Upper lobe of right lung (tissue), 1 donor: Measurements from ENCODE around the gene CDC42BPG. TPM values are rescaled to one million over a fixed set of nuclear protein-coding genes. Genes with fewer than 3 reads are reported as not detected.
A peak's percentile ranks its signal among the peaks of the same experiment; 100 is the strongest.

Experiments
- ATAC-seq: fragments of 200-7000 bp; cut with Tn5 transposase; one replicate; pipeline ENCODE4 v1.9.1; 2020; ENCODE audit warnings: mild to moderate bottlenecking, moderate library complexity
- DNase-seq: peaks from one replicate; pipeline ENCODE4 v3.0.0-alpha.2; 2020
- H3K27ac ChIP-seq: fragments of 200-600 bp; one replicate; pipeline ENCODE4 v1.8.0; 2022
- H3K27me3 ChIP-seq: fragments of 200-600 bp; one replicate; pipeline ENCODE4 v1.8.0; 2022; ENCODE audit warnings: mild to moderate bottlenecking
- H3K36me3 ChIP-seq: fragments of 200-600 bp; one replicate; pipeline ENCODE4 v1.8.0; 2022
- H3K4me1 ChIP-seq: fragments of 200-600 bp; one replicate; pipeline ENCODE4 v1.8.0; 2022
- H3K4me3 ChIP-seq: fragments of 200-600 bp; one replicate; pipeline ENCODE4 v1.8.0; 2022; ENCODE audit warnings: mild to moderate bottlenecking
- H3K9me3 ChIP-seq: fragments of 200-600 bp; one replicate; pipeline ENCODE4 v1.8.0; 2022
- intact Hi-C: fragments of 100-400 bp; cut with DNase I; formaldehyde crosslinking; loops from one replicate; pipeline ENCODE4 v1.11.0; 2022
- total RNA-seq: library from RNA; stranded (reverse); fragmentation: NEBNext Ultra II Directional; extraction: Animal tissue kit (Norgen Biotek cat#: 25700); gene quantifications from one replicate; pipeline ENCODE4 v1.2.1, GENCODE V29; 2021
- TF ChIP-seq, protein P1 (sequence below): fragments of 200-600 bp; IDR thresholded peaks from one replicate; pipeline ENCODE4 v1.8.0; 2022; ENCODE audit warnings: antibody characterized with exemption
- donor health status: DM: no; HTN: yes; CAD: no; lungs with severe emphysema.

CDC42BPG gene
- total RNA-seq, 1 donor from 2014 or later, result 20.9 TPM

DNA sequence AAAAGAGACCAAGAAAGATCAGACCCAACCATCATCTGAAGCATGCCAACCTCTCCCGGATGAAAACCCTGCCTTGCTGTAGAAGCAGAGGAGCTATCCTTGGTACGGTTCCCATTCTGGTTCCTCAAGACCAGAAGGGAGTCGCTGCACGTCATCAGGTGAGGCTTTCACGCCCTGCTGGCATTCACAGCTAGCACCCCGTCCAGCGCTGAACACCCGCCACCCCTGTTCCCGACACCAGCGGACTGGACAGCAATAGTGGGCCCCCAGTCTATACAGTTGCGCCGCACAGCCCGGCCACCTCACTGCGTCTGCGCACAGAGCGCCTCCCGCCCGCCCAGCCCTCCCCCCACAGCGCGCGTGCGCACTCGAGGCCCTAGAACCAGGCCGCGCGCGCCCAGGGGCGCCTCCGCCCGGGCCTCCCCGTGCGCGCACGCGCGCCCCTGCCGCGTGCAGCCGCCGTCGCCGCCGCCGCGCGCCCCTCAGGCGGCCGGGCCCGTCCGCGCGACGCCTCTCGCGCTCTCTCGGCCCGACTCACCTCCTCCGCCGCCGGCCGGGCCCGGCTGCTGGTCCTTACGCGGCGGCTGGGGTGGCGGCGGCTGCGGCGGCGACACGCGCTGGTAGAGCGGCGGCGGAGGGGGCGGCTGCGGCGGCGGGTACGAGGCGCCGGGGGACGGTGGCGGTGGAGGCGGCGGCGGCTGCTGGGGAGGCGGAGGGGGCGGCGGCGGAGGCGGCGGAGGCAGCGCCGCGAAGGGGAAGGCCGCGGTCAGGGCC is 66.8 kb downstream of the CDC42BPG start:
- no peaks in the 10 kb centered on the region for H3K27me3 ChIP-seq
- H3K4me3 ChIP-seq, result peak overlapping the region; percentile 82
- TF ChIP-seq, protein P1, sequence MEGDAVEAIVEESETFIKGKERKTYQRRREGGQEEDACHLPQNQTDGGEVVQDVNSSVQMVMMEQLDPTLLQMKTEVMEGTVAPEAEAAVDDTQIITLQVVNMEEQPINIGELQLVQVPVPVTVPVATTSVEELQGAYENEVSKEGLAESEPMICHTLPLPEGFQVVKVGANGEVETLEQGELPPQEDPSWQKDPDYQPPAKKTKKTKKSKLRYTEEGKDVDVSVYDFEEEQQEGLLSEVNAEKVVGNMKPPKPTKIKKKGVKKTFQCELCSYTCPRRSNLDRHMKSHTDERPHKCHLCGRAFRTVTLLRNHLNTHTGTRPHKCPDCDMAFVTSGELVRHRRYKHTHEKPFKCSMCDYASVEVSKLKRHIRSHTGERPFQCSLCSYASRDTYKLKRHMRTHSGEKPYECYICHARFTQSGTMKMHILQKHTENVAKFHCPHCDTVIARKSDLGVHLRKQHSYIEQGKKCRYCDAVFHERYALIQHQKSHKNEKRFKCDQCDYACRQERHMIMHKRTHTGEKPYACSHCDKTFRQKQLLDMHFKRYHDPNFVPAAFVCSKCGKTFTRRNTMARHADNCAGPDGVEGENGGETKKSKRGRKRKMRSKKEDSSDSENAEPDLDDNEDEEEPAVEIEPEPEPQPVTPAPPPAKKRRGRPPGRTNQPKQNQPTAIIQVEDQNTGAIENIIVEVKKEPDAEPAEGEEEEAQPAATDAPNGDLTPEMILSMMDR, result no peak
- intact Hi-C loops, result no loop called here
- ATAC-seq (peak; percentile 56), DNase-seq (peak; percentile 92)
- H3K9me3 ChIP-seq, result no peaks in the 10 kb centered on the region
- peak overlapping the region; percentile 98 for H3K27ac ChIP-seq
- H3K36me3 ChIP-seq, result peaks cover 43% of the 10 kb centered on the region
- peaks cover 38% of the 10 kb centered on the region for H3K4me1 ChIP-seq

DNA sequence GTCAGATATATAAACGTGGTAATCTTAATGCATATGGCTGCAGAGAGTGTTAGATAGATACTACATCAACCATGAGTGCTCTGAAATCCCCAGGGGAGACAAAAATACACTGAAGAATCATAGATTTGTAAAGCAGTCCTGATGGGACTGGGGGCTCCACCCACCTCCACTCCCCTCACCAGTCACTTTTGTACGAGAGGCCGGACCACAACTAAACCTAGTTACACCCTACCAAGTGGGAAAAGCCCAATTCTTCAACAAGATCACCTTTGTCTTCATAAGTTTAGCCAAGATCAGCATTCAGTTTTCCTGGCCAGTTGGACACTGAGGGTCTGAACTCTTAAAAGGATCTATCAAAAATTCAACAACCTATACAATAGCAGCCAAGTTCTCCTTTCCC is 67.6 kb downstream of the CDC42BPG start:
- H3K36me3 ChIP-seq, result peaks cover 51% of the 10 kb centered on the region
- intact Hi-C loops, result no loop called here
- no peak for DNase-seq

DNA sequence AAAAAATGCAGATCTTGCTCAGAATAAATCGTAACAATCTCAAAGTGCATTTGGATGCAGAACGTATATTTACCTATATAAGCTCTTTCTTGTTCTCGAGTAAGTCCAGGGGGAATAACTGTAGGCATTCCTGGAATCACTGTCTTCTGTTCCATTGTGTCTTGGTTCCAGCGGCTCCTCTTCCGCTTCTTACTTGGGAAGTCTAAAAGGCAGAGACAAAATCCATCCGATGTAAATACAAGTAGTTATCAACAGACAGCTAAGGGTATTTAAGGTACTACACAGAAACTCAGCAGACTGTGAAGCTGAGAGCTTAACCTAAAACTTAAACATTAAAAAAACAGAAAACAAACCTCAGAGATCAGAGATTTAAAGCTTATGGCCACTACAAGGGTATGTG is 68.0 kb downstream of the CDC42BPG start:
- DNase-seq, result no peak
- Histone ChIP-seq H3K4me1 (peaks cover 50% of the 10 kb centered on the region), H3K27ac (no peak overlapping the region), H3K9me3 (no peaks in the 10 kb centered on the region), H3K27me3 (no peaks in the 10 kb centered on the region), H3K4me3 (peak overlapping the region; percentile 76), H3K36me3 (peaks cover 55% of the 10 kb centered on the region)
- TF ChIP-seq, protein P1, result no peak
- intact Hi-C loops, result no loop called here
- no peak for ATAC-seq

More for the DNA sequence above, 67.6 kb downstream of the CDC42BPG start:
- Histone ChIP-seq H3K27me3 (no peaks in the 10 kb centered on the region), H3K27ac (peak overlapping the region; percentile 34), H3K4me1 (peaks cover 46% of the 10 kb centered on the region), H3K9me3 (no peaks in the 10 kb centered on the region), H3K4me3 (peak overlapping the region; percentile 76)
- TF ChIP-seq, protein P1, result no peak
- no peak for ATAC-seq

DNA sequence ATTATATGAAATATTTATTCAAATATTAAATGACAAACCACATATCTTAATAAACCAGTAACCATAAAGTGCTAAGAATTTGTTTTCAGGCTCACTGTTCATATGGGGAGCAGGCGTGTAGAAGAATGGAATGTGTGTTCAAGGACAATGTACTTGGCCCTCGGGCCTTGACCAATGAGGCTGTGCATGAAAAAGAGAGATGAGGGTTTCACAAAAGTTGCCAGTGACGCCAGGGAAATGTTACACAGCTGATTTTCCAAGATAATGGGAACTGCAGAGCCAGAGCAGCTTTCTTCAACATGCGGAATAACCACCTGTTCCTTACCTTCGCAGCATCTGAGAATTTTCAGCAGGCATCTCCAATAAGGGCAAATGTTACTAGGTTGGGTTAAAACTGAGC is 70.3 kb downstream of the CDC42BPG start:
- no peak overlapping the region for H3K27ac ChIP-seq
- ATAC-seq (no peak), DNase-seq (no peak)
- no peaks in the 10 kb centered on the region for H3K9me3 ChIP-seq
- no peak overlapping the region for H3K4me3 ChIP-seq
- peaks cover 45% of the 10 kb centered on the region for H3K4me1 ChIP-seq
- TF ChIP-seq, protein P1, result no peak
- intact Hi-C loops, result no loop called here
- peaks cover 78% of the 10 kb centered on the region for H3K36me3 ChIP-seq
- H3K27me3 ChIP-seq, result no peaks in the 10 kb centered on the region

Other genes with a start within 250 kb of the CDC42BPG start
- 0.72 TPM for gene NRXN2, start 121.5 kb downstream of the CDC42BPG start, total RNA-seq
- 27.6 TPM for gene RASGRP2, start 100.5 kb downstream of the CDC42BPG start, total RNA-seq
- gene PYGM, start 84.7 kb downstream of the CDC42BPG start, total RNA-seq, result 2.0 TPM
- gene SF1, start 66.1 kb downstream of the CDC42BPG start, total RNA-seq, result 294 TPM
- gene MAP4K2, start 41.4 kb downstream of the CDC42BPG start, total RNA-seq, result 28.9 TPM
- 22.5 TPM for gene MEN1, start 34.1 kb downstream of the CDC42BPG start, total RNA-seq
- 94.6 TPM for gene EHD1, start 34.0 kb upstream of the CDC42BPG start, total RNA-seq
- 23.2 TPM for gene ATG2A, start 72.6 kb upstream of the CDC42BPG start, total RNA-seq
- 29.4 TPM for gene PPP2R5B, start 80.0 kb upstream of the CDC42BPG start, total RNA-seq
- not detected for gene GPHA2, start 91.2 kb upstream of the CDC42BPG start, total RNA-seq
- gene MAJIN, start 127.5 kb upstream of the CDC42BPG start, total RNA-seq, result not detected
- gene BATF2, start 152.3 kb upstream of the CDC42BPG start, total RNA-seq, result 7.5 TPM
- gene ARL2, start 169.5 kb upstream of the CDC42BPG start, total RNA-seq, result 84.4 TPM
- 27.1 TPM for gene SNX15, start 182.8 kb upstream of the CDC42BPG start, total RNA-seq
- 10.2 TPM for gene SAC3D1, start 196.6 kb upstream of the CDC42BPG start, total RNA-seq
- gene NAALADL1, start 213.9 kb upstream of the CDC42BPG start, total RNA-seq, result 10.0 TPM
- 1.7 TPM for gene CDCA5, start 239.4 kb upstream of the CDC42BPG start, total RNA-seq
- gene ZFPL1, start 239.6 kb upstream of the CDC42BPG start, total RNA-seq, result 32.1 TPM